ENCODE results near the gene PSTK. TPM values are rescaled to one million over a fixed set of nuclear protein-coding genes. Genes with fewer than 3 reads are reported as not detected.

The PSTK gene
- polyA plus RNA-seq, 1 donor (not counting 4 experiments of a cell fraction or from before 2014, with no cell fraction given) = 5.6 TPM

- no peak overlapping the region for H3K27ac ChIP-seq (ENCODE audit: control insufficient read depth, insufficient read depth, low read length)
- H3K4me2 ChIP-seq (ENCODE audit: control insufficient read depth, extremely low read depth, insufficient read depth, low read depth, low read length) = no peak overlapping the region
- H3K9me1 ChIP-seq (ENCODE audit: control insufficient read depth, extremely low read depth, insufficient read depth, low read length) = no peaks in the 10 kb centered on the region
- H3K4me3 ChIP-seq (ENCODE audit: control insufficient read depth in 2 of 3, extremely low read depth in 1 of 3, insufficient read depth in 2 of 3, low read depth in 1 of 3, low read length in 3 of 3) = no peak overlapping the region
- peaks cover 2% of the 10 kb centered on the region for H3K9me3 ChIP-seq (ENCODE audit: control insufficient read depth, low read depth, low read length)
- TF ChIP-seq EZH2 (IDR thresholded peaks at IDR 0.05; ENCODE audit: low read length) (no peak), CTCF (optimal IDR thresholded peaks at IDR 0.05 in 1 of 3, IDR thresholded peaks at IDR 0.05 in 1 of 3, conservative IDR thresholded peaks at IDR 0.05 in 1 of 3; ENCODE audit: extremely low read depth in 1 of 3, insufficient read depth in 2 of 3, low read length in 3 of 3) (no peak)
- peaks cover 7% of the 10 kb centered on the region for H3K4me1 ChIP-seq (ENCODE audit: control insufficient read depth, extremely low read depth, insufficient read depth, low read length)
- no peak for FAIRE-seq
- H3K79me2 ChIP-seq (ENCODE audit: control insufficient read depth, insufficient read depth, low read length) = peaks cover 6% of the 10 kb centered on the region
- DNase-seq (ENCODE audit: low read depth, low spot score) = no peak
- H2AFZ ChIP-seq (ENCODE audit: control insufficient read depth, low read length) = no peak overlapping the region
- no peaks in the 10 kb centered on the region for H3K27me3 ChIP-seq (ENCODE audit: control insufficient read depth, extremely low read depth, insufficient read depth, low read length)
- no peaks in the 10 kb centered on the region for H4K20me1 ChIP-seq (ENCODE audit: control insufficient read depth, extremely low read depth, insufficient read depth, low read length)
- no peak overlapping the region for H3K9ac ChIP-seq (ENCODE audit: control insufficient read depth, extremely low read depth, insufficient read depth, low read length)
- H3K36me3 ChIP-seq (ENCODE audit: control insufficient read depth in 2 of 2, extremely low read depth in 1 of 2, insufficient read depth in 2 of 2, low read length in 2 of 2) = no peaks in the 10 kb centered on the region
- dilution Hi-C loops (cut with MboI; ENCODE audit: extremely low pct_ligation_motif_present, low sequenced_read_pairs) = no loop called here
Measured at GRCh38 chr10:122957474-122957873, 22.7 kb upstream of the PSTK start.

- Histone ChIP-seq H3K9ac (ENCODE audit: control insufficient read depth, extremely low read depth, insufficient read depth, low read length) (no peak overlapping the region), H3K27me3 (ENCODE audit: control insufficient read depth, extremely low read depth, insufficient read depth, low read length) (no peaks in the 10 kb centered on the region), H3K4me1 (ENCODE audit: control insufficient read depth, extremely low read depth, insufficient read depth, low read length) (no peaks in the 10 kb centered on the region), H2AFZ (ENCODE audit: control insufficient read depth, low read length) (no peak overlapping the region), H3K9me3 (ENCODE audit: control insufficient read depth, low read depth, low read length) (no peaks in the 10 kb centered on the region), H3K9me1 (ENCODE audit: control insufficient read depth, extremely low read depth, insufficient read depth, low read length) (no peaks in the 10 kb centered on the region), H3K4me3 (ENCODE audit: control insufficient read depth in 2 of 3, extremely low read depth in 1 of 3, insufficient read depth in 2 of 3, low read depth in 1 of 3, low read length in 3 of 3) (no peak overlapping the region), H3K79me2 (ENCODE audit: control insufficient read depth, insufficient read depth, low read length) (no peaks in the 10 kb centered on the region), H3K27ac (ENCODE audit: control insufficient read depth, insufficient read depth, low read length) (no peak overlapping the region), H3K4me2 (ENCODE audit: control insufficient read depth, extremely low read depth, insufficient read depth, low read depth, low read length) (no peak overlapping the region), H3K36me3 (ENCODE audit: control insufficient read depth in 2 of 2, extremely low read depth in 1 of 2, insufficient read depth in 2 of 2, low read length in 2 of 2) (no peaks in the 10 kb centered on the region), H4K20me1 (ENCODE audit: control insufficient read depth, extremely low read depth, insufficient read depth, low read length) (no peaks in the 10 kb centered on the region)
- DNase-seq (ENCODE audit: low read depth, low spot score) (no peak), FAIRE-seq (no peak)
- TF ChIP-seq CTCF (optimal IDR thresholded peaks at IDR 0.05 in 1 of 3, IDR thresholded peaks at IDR 0.05 in 1 of 3, conservative IDR thresholded peaks at IDR 0.05 in 1 of 3; ENCODE audit: extremely low read depth in 1 of 3, insufficient read depth in 2 of 3, low read length in 3 of 3) (no peak), EZH2 (IDR thresholded peaks at IDR 0.05; ENCODE audit: low read length) (no peak)
- dilution Hi-C loops (cut with MboI; ENCODE audit: extremely low pct_ligation_motif_present, low sequenced_read_pairs) = no loop called here
Measured at GRCh38 chr10:122962405-122962804, 17.8 kb upstream of the PSTK start.

All from keratinocyte (primary cell).